ENCODE data around the gene ATP8B4.

ATP8B4 gene

GRCh38 chr15:49883121-49883520 is 235.9 kb downstream of the ATP8B4 start:
- DNase-seq: no peak

DNA sequence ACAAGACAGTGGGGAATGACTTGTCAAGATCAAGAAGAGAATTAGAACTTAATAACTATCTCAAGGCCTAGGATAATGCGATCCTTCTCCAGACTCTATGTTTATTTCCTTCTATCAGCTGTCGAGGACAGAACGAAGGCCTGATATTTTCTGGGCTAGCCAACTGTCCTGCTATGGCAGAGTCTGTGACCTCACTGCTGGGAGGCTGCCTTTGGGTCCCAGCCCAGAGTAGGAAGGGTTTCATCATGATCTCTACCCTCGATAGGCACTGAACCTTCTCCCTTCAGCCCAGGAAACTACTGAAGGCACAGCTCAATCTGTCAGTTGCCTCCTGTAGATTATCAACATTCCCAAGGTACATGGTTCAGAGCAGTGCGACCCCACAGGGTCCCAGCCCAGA is 237.2 kb downstream of the ATP8B4 start:
- no peak for DNase-seq

- no peak for DNase-seq
These were observed 237.6 kb downstream of the ATP8B4 start for GRCh38 chr15:49881433-49881832.

DNA sequence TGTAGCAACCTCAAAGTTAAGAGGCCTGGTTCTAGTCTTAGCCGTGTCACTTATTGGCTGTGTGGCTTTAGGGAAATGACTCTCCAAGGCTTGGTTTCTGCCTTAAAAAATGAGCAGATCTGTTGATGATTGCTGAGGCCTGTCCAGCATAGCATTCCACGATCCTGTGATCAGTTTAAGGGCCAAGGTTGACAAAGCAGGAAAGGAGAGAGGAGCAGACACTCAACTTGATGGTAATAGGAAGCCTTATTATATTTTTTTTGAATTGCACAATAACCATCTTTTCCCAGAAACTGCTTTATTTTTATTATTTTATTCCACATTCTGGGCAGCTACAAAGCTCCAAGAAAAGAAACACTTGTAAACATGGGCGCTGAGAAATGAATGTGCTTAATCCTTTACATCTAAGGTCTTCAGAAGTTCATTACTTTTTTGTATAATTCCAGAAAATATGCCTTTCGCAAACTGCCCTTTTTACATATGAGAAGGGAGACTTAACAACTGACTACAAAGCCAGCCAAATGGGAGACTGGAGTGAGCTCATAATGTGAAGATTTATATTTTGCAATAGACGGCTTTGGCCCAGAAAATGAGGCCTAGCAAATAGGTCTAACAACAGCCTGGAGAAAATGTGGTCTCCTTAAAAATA is 241.0 kb downstream of the ATP8B4 start:
- DNase-seq: no peak

DNA sequence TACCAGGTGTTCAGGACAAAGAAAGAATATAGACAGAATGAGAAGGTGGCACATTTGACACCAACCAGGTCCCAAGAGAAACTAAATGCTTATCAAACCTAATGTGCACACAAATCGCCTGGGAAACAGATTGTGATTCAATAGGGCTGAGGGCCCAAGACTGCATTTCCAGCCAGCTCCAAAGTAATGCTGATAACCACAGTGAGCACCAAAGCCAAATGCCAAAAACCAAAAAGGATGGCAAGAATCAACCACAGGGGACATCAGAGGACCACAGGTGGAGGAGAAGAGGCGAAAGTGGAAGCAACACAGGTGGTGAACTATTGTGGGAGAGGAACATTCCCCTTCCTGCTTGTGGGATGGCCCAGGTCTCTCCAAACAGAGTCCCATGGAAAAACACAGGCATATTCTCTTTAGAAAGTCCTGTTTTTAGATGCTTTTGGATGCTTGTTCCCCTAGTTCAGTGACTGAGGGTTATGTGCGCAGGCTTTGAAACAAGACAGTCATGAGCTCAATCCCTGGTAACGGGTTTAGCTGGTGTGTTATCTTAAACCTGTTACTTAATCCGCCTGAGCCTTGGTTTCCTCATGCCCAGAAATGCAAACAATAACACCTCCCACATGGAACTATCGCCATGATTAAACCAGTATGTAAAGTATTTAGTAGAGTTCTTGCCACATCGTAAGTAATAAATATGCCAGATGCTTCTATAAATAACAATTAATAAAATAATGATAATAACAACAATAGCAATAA is 241.7 kb downstream of the ATP8B4 start:
- DNase-seq: no peak

GRCh38 chr15:49876401-49877038 is 242.5 kb downstream of the ATP8B4 start:
- no peak for DNase-seq

DNA sequence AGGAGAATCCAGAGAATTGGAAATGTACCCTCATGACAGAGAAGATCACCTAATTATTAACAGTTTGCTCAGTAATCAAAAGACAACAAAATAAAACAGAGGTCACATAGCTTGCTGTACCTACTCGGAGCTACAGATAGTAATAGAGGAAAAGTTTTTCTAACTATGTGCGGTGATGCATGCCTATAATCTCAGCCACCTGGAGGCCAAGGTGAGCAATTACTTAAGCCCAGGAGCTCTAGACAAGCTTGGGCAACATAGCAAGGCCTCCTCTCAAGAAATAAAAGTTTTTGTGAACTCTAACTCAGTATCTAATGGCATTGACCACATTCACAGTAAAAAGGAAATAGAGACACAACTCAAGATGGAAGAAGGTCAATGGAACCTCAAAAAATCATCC is 243.6 kb downstream of the ATP8B4 start:
- DNase-seq: no peak

DNA sequence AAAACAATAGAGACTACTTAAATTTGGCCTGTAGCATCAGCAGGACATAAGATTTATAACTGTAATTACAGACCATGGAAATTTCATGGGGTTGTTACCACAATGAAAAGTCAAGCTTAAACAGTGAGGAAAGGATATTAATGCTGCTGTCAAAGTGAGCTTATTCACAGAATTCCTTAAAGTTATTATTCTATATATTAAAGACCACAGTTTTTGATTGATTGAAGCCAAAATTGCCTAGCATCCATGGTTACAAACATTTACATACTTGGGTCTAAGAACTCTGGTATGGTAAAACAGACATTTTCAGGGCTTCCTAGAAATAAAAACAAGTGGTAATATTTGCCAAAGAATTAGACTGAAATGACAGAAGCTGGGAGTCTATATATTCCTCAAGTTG is 248.6 kb downstream of the ATP8B4 start:
- DNase-seq: no peak

DNA sequence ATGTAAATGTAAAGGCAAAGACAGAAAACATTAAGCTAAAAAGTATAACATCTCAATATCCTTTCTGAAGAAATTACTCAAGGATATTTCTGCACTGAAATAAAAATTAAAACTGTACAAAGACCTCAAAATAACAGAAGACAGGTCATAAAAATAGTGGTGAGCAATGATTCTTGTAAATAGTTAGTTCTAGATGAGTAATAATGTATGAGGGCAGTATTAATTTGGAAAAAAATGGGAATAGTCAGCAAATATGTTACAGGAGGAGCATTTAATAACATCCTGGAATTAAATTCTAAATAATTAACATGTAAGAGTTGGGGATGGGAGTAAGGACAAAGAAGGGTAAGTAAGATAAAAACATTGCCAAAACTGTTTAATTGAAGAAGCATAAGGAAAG is 250.7 kb downstream of the ATP8B4 start:
- no peak for DNase-seq

DNA sequence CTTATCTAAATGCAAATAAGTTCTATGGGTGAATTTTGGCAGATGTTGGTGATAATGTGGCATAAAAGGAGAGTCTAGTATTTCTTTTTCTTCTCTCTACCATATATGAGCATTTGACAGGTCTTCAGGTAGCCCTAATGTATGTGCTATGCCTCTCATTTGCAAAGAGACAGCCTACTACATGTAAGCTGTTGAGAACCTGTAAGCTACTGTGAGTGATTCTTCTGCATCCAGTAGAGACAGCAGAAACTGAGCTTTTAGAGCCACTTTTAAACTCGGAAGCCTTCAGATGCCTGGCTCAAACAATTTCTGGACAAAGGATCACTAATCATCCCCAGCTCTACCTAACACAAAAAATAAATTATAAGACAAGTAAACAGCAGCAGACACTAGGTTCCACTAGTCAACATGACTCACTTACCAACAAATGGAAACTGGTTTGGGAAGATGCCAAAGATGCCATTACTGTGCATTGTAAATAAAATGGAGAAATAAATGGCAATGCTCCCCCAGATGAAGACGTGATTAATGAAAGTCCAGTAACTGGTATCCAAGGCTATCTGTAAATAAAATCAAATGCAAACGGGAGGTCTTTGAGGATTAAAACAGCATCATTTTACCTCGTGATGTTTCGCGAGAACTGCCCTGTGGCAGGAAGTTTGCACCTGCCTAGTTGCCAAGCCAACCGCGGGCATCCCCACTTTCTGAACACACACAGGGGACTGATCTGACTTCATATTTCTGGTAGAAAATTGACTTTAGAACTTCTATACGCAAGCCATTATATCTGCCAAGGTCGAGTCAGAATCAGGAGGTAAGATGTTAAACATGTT is 252.9 kb downstream of the ATP8B4 start:
- DNase-seq: no peak

DNA sequence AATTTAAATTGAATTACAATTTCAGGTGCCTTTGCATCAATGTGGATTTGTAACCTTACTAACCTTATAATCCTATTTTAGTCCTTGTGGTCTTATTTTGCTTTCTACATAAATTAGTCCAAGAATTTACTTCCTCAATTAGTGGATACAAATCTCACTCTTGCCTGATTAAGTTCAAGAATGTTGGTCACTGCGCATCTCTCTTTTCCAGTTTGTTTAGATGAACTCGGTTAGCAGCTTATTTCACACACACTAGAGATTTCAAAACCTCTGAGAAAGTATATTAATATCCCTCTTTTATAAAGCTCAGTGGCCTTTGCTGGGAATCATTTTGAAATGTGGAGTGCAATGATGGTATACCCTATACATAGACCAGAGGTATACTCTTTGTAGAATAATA is 254.8 kb downstream of the ATP8B4 start:
- DNase-seq: no peak

GRCh38 chr15:49863431-49864224 is 255.4 kb downstream of the ATP8B4 start:
- no peak for DNase-seq

GRCh38 chr15:49860101-49860500 is 258.9 kb downstream of the ATP8B4 start:
- no peak for DNase-seq

DNA sequence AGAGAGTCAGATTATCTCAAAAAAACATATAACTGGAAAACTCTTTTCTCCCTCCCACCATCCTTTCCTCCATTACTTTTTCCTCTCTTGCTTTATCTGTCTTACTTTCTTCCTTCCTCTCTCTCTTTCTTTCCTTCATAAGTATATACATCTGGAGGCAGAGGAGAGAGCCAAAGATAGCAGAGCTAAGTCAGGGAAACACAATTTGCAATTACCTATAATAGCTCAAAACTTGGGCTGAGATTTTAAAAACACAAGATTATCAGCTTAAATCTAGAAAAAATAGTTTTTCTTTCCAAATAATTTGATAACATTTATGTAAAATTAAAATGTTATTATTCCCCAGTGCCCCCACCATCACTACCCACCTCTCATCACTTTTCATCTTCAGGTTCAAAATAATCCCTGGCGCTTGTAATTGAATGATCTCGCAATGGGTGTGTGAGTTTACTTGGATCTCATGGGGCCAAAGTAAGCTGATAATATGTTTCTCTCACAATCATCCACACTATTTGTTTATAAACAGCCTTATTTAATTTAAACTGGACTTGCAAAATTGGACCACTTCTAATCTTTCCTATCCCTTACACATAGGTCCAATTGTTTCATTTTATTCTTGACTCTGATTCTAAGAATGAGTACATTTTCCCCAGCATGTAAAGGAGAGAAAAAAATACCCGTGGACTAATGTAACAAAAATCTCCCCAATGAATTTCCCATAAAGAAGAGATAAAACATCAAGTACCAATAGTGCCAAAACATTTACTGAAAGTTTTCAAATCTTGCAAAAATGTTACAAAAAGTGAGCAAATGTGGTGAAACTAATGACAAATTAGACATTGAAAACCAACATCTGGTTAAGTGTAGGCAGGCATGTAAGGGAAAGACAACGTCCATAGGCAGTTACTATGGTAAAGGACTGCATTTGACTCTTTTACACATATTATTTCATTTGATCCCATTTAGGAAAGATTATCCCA is 261.2 kb downstream of the ATP8B4 start:
- DNase-seq: no peak

DNA sequence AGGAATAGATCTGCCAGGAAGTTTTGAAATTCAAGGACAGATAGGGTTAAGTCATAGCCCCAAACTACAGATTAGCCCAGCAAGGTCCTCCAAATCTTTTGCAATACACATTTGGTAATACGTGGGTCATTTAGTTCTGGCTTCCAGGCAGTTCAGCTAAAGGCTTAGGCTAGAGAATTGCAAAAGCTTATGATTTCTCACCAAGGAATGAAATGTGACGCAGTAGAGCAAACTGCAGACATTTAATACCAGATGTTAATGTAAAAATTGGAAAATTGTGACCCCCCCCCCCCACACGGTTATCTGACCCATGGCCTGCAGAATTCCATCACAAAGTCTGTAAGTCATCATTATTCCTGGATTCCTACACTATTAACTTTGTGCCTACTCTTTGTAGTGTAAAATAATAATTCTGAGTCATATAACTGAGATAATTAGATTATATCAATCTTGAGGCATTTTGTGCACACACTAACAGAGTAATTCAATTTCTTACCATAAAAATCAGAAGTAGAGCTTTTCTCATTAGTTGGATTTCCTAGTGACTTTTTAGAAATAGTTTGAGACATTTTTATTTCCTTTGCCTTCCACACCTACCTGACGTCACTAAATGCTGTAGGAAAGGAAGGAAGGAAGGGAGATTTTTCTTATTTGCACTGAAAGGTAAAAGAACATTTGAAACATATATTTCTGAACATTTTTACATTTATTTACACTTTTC is 263.0 kb downstream of the ATP8B4 start:
- DNase-seq: no peak

DNA sequence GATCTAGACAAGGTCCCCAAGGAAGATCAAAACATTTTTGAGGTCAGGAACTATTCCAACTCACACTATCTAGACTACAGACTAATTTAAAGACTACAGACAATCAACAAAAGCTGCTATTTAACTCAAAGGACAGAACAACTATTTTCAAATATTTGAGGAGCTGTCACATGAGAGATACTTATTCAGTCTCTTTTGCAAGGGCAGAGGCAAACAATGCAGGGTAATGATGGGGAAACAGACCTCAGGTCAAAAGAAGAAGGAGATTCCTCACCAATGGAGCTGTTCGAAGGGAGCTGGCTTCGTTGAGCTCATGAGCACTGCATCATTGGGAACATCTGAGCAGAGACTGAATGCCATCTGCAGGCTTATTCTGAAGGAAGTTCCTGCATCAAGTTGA is 266.3 kb downstream of the ATP8B4 start:
- no peak for DNase-seq

DNA sequence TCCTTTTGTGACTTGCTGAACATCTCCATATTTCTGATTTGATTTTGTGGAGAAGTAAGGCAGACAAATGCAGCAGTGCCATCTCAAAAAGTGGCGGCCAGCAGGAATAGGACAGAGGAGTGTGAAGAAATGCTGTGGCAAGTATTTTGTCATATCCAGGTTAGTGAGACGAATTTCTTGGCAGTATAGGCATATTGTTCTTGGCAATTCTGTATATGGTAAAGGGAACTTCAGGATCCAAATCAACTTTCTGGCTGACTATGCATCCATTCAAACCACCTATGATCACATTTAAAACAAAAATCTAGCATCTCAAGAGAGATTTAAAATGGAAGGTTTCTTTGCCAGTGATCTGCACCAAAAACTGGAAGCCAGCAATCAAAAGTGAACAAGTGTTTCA is 270.2 kb downstream of the ATP8B4 start:
- no peak for DNase-seq

DNA sequence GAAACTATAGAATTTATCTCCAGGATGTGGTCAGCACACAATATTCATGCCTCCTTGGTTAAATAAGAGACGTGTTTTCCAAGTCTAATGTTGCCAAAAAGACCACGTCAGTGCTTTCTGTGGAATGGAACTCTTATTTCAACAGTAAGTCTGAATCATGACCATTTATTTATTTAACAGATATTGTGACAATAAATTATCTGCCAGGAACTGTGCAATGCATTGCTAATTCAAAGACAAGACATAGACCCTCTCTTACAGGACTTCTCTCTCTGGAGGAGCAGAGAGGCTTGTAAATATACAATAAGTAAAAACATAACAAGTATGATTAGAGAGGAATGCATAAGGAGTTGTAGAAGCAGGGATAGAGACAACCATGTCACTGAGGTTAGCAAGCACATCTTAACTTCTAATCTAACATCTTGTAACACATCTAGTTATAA is 270.7 kb downstream of the ATP8B4 start:
- DNase-seq: no peak

DNA sequence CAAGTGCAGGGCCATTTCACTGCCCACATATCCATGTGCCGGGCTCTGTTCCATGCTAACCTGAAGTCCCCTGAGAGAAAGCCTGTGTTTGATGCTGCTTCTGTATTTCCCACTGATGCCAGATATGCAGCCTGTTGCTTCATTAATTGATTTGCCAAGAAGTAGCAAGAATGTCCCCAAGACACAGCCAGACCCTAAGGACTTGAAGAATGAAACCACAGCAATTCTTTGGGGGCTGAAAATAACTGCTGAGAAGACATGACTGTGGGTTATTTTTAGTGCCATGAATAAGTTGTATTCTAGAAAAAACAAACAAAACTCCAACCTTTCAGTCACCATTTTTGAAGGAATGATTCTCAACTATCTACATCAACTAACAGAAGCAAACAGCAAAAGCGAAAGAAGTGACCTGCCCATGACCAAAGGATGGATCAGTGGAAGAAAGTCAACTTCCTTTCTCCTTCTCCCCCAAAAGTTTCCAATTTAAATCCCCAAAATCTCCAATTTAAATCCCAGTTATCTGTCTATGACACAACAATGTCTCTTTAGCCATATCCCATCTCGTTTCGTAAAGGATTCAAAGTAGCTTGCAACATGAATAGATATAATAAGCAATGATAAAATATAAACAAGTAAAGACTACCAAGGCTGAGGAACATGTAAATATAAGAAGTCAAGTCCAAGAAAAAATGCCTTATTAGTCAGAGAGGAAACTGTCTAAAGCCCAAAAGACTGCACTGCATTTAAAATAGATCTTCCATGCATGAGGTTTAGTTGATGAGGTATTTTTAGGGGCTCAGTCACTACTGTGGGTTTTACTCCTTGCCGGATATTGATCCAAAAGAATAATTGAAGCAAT is 271.4 kb downstream of the ATP8B4 start:
- DNase-seq: no peak

Measured in stimulated activated CD4-positive, alpha-beta T cell treated with anti-CD3 and anti-CD28 coated beads, Interleukin-2, amount 100 ng/mL, for 24 hours (primary cell).